SK-N-SH (cell line): ENCODE measurements around the gene TMED3. TPM values are rescaled to one million over a fixed set of nuclear protein-coding genes. Genes with fewer than 3 reads are reported as not detected.
A peak's percentile ranks its signal among the peaks of the same experiment; 100 is the strongest.

Source experiments
- CTCF ChIA-PET: fragments of 300-600, 350-600 bp; formaldehyde crosslinking; extraction: SDS; loops from one replicate; lab custom pipeline; 2021; lab: Yijun Ruan, JAX
- POLR2A ChIA-PET: fragments of 350-600 bp; sonication (Branson Sonifier 250); formaldehyde crosslinking; extraction: SDS; loops from one replicate; lab custom pipeline; 2020; ENCODE audit warnings: antibody characterized with exemption, inconsistent platforms; lab: Yijun Ruan, JAX
- DNase-seq: peaks from one replicate; pipeline ENCODE4 v3.0.0; 2012
- H2AFZ ChIP-seq: fragments of 200-600 bp; sonication (generic); 2 replicates; pipeline ENCODE4 v1.8.1; 2016; ENCODE audit warnings: antibody characterized with exemption, mild to moderate bottlenecking, low read depth
- H3F3A ChIP-seq: fragments of 200-600 bp; sonication (generic); replicated peaks from 2 replicates; pipeline ENCODE3; 2016; ENCODE audit warnings: antibody characterized with exemption, mild to moderate bottlenecking; ENCODE audit not compliant: insufficient read depth
- H3K27ac ChIP-seq, 2 experiments: fragments of 200-500 bp in 1 of 2; fragments of 200-600 bp in 1 of 2; sonication (Bioruptor generic) in 1 of 2; sonication (generic), shearing (Covaris generic) in 1 of 2; 2 replicates each; pipeline versions ENCODE4 v1.5.1 to v1.6.1; 2014 to 2016; ENCODE audit warnings: low read depth in 2 of 2, inconsistent platforms in 1 of 2, low read length in 1 of 2, mild to moderate bottlenecking in 1 of 2, mixed read lengths in 1 of 2
- H3K27me3 ChIP-seq: fragments of 200-600 bp; sonication (generic), shearing (Covaris generic); 2 replicates; pipeline ENCODE4 v1.6.1; 2016; ENCODE audit warnings: mixed run types; ENCODE audit not compliant: insufficient read depth
- H3K36me3 ChIP-seq, 2 experiments: fragments of 200-500 bp in 1 of 2; fragments of 200-600 bp in 1 of 2; sonication (Bioruptor generic) in 1 of 2; sonication (generic) in 1 of 2; replicated peaks in 1 of 2; 2 replicates each; pipeline versions ENCODE3 to v1.5.1; 2014 to 2016; ENCODE audit warnings: low read length in 1 of 2, mild to moderate bottlenecking in 1 of 2; ENCODE audit not compliant: insufficient read depth in 2 of 2, control insufficient read depth in 1 of 2
- H3K4me1 ChIP-seq, 2 experiments: fragments of 200-500 bp in 1 of 2; fragments of 200-600 bp in 1 of 2; sonication (Bioruptor generic) in 1 of 2; sonication (generic), shearing (Covaris generic) in 1 of 2; 2 replicates each; pipeline versions ENCODE4 v1.5.1 to v1.6.1; 2014 to 2016; ENCODE audit warnings: low read depth in 1 of 2, low read length in 1 of 2, mixed run types in 1 of 2; ENCODE audit not compliant: insufficient read depth in 2 of 2, control insufficient read depth in 1 of 2
- H3K4me2 ChIP-seq: fragments of 200-600 bp; sonication (generic), shearing (Covaris generic); 2 replicates; pipeline ENCODE4 v1.6.1; 2017; ENCODE audit warnings: mixed run types
- H3K4me3 ChIP-seq, 2 experiments: fragments of 200-500 bp in 1 of 2; fragments of 200-600 bp in 1 of 2; sonication (Bioruptor generic) in 1 of 2; sonication (generic), shearing (Covaris generic) in 1 of 2; 2 replicates each; pipeline versions ENCODE4 v1.5.1 to v1.8.1; 2014 to 2016; ENCODE audit warnings: low read depth in 2 of 2, inconsistent platforms in 1 of 2, low read length in 1 of 2, mild to moderate bottlenecking in 1 of 2, mixed read lengths in 1 of 2, moderate library complexity in 1 of 2
- H3K79me2 ChIP-seq: fragments of 200-600 bp; sonication (generic); 2 replicates; pipeline ENCODE4 v1.8.1; 2017; ENCODE audit warnings: mild to moderate bottlenecking; ENCODE audit not compliant: insufficient read depth
- H3K9ac ChIP-seq: fragments of 200-600 bp; sonication (generic); 2 replicates; pipeline ENCODE4 v1.6.1; 2017; ENCODE audit warnings: mixed run types
- H3K9me2 ChIP-seq: fragments of 200-600 bp; sonication (generic); 2 replicates; pipeline ENCODE4 v1.6.1; 2017; ENCODE audit warnings: mixed run types
- H3K9me3 ChIP-seq: fragments of 200-600 bp; sonication (generic); 2 replicates; pipeline ENCODE4 v1.6.1; 2017; ENCODE audit warnings: mixed run types, mild to moderate bottlenecking, moderate library complexity
- H4K20me1 ChIP-seq: fragments of 200-600 bp; sonication (generic); 2 replicates; pipeline ENCODE4 v1.6.1; 2017; ENCODE audit warnings: mild to moderate bottlenecking, mixed run types; ENCODE audit not compliant: insufficient read depth
- CHD2 ChIP-seq: fragments of 150-350 bp; IDR thresholded peaks from 2 replicates; pipeline ENCODE4 v1.6.1; 2018; ENCODE audit warnings: low read length; ENCODE audit not compliant: partially characterized antibody
- ELF1 ChIP-seq: IDR thresholded peaks from 2 replicates; pipeline ENCODE4 v1.4.0; 2012
- EP300 ChIP-seq, 2 experiments: IDR thresholded peaks; 2 replicates each; pipeline versions ENCODE4 v1.4.0 to v1.6.1; 2012; ENCODE audit warnings: borderline replicate concordance in 1 of 2, low read depth in 1 of 2, low read length in 1 of 2
- NFIC ChIP-seq: IDR thresholded peaks from 2 replicates; pipeline ENCODE4 v1.4.0; 2012; ENCODE audit warnings: borderline replicate concordance
- RAD21 ChIP-seq: IDR thresholded peaks from 2 replicates; pipeline ENCODE4 v1.6.1; 2012; ENCODE audit warnings: mild to moderate bottlenecking, low read length
- REST ChIP-seq: IDR thresholded peaks from 2 replicates; pipeline ENCODE4 v1.6.1; 2012; ENCODE audit warnings: mild to moderate bottlenecking, low read depth, low read length, moderate library complexity
- USF2 ChIP-seq: fragments of 150-350 bp; IDR thresholded peaks from 2 replicates; pipeline ENCODE4 v1.6.1; 2017; ENCODE audit warnings: antibody characterized with exemption, low read length, low read depth, borderline replicate concordance
- YY1 ChIP-seq: IDR thresholded peaks from 2 replicates; pipeline ENCODE4 v1.4.0; 2012; ENCODE audit warnings: low read depth, mild to moderate bottlenecking
- WGBS: methylation state at CpG from one replicate; pipeline ENCODE4 v1.1.6; 2017; ENCODE audit warnings: low lambda C conversion rate; 5-methylcytosine and 5-hydroxymethylcytosine counted together
- polyA plus RNA-seq, 3 experiments: library from polyadenylated mRNA; depleted of rRNA; stranded (reverse); fragments of >200 nt; gene quantifications; 2 replicates each; pipeline ENCODE4 v1.2.3, GENCODE V29; 2012
- TF ChIP-seq, protein P1 (sequence below): fragments of 150-350 bp; IDR thresholded peaks from 2 replicates; pipeline ENCODE4 v1.6.1; 2016; ENCODE audit warnings: mild to moderate bottlenecking, low read depth, low read length
- TF ChIP-seq, protein P2 (sequence below): IDR thresholded peaks from 2 replicates; pipeline ENCODE4 v1.4.0; 2012; ENCODE audit warnings: low read depth

The TMED3 gene
- polyA plus RNA-seq, 1 of the 3 experiments (the other 2 are of a cell fraction): 128 TPM

- 49% methylated on average over 8 of the region's 8 CpGs for WGBS
- Histone ChIP-seq H3K4me2 (peak overlapping the region; percentile 91), H3K9me3 (no peaks in the 10 kb centered on the region), H3K4me1 (peaks cover 0 to 16% of the 10 kb centered on the region in 2 experiments; a peak in 2 of 4 replicates), H3K9ac (peak overlapping the region; percentile 90), H3K27me3 (peaks cover 8% of the 10 kb centered on the region; the same call in 1 of the 2 replicates), H3K27ac (no peak overlapping the region), H3K9me2 (no peaks in the 10 kb centered on the region), H3K4me3 (peak overlapping the region; percentile 94 to 99), H3K79me2 (peaks cover 41% of the 10 kb centered on the region), H3K36me3 (peaks cover 21 to 37% of the 10 kb centered on the region in 2 experiments), H2AFZ (peak overlapping the region; percentile 89; the same call in 1 of the 2 replicates), H3F3A (no peaks in the 10 kb centered on the region), H4K20me1 (no peaks in the 10 kb centered on the region)
- ChIA-PET POLR2A (no interaction called here), CTCF (interaction anchor here (0.7 to 3.0 kb wide), 4 partner anchors 10 to 563 kb away, joined by 3 to 12 read pairs (median 4); no protein-coding TSS in a partner anchor)
- TF ChIP-seq ELF1: no peak
- TF ChIP-seq USF2: no peak
- TF ChIP-seq, protein P1, sequence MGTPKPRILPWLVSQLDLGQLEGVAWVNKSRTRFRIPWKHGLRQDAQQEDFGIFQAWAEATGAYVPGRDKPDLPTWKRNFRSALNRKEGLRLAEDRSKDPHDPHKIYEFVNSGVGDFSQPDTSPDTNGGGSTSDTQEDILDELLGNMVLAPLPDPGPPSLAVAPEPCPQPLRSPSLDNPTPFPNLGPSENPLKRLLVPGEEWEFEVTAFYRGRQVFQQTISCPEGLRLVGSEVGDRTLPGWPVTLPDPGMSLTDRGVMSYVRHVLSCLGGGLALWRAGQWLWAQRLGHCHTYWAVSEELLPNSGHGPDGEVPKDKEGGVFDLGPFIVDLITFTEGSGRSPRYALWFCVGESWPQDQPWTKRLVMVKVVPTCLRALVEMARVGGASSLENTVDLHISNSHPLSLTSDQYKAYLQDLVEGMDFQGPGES: no peak
- TF ChIP-seq NFIC: no peak
- no peak for TF ChIP-seq CHD2
- TF ChIP-seq RAD21: no peak
- TF ChIP-seq YY1: no peak
- TF ChIP-seq, protein P2, sequence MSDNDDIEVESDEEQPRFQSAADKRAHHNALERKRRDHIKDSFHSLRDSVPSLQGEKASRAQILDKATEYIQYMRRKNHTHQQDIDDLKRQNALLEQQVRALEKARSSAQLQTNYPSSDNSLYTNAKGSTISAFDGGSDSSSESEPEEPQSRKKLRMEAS: no peak
- no peak for TF ChIP-seq EP300 (IDR thresholded peaks at IDR 0.05; ENCODE audit: borderline replicate concordance in 1 of 2, low read depth in 1 of 2, low read length in 1 of 2)
- no peak for TF ChIP-seq REST
- DNase-seq: peak; percentile 9
Measured at GRCh38 chr15:79311901-79312553, 1.1 kb downstream of the TMED3 start.
